ENCODE measurements around the gene ARIH2.

GRCh38 chr3:49023775-49024174, 105.1 kb downstream of the ARIH2 start:
- TF ChIP-seq CTCF (conservative IDR thresholded peaks at IDR 0.05; ENCODE audit: low read depth in 2 of 2) (no peak), ZNF331 (CRISPR knock-in tag; IDR thresholded peaks at IDR 0.05; ENCODE audit: low read depth) (no peak), ETS1 (IDR thresholded peaks at IDR 0.05) (no peak), EZH2 (IDR thresholded peaks at IDR 0.05; ENCODE audit: low read depth, unreplicated experiment) (no peak), POLR2AphosphoS5 (IDR thresholded peaks at IDR 0.05; ENCODE audit: low read depth) (no peak), EZH2phosphoT487 (IDR thresholded peaks at IDR 0.05; ENCODE audit: unreplicated experiment) (no peak), NANOG (IDR thresholded peaks at IDR 0.05; ENCODE audit: borderline replicate concordance) (no peak)
- TF ChIP-seq, protein P1, sequence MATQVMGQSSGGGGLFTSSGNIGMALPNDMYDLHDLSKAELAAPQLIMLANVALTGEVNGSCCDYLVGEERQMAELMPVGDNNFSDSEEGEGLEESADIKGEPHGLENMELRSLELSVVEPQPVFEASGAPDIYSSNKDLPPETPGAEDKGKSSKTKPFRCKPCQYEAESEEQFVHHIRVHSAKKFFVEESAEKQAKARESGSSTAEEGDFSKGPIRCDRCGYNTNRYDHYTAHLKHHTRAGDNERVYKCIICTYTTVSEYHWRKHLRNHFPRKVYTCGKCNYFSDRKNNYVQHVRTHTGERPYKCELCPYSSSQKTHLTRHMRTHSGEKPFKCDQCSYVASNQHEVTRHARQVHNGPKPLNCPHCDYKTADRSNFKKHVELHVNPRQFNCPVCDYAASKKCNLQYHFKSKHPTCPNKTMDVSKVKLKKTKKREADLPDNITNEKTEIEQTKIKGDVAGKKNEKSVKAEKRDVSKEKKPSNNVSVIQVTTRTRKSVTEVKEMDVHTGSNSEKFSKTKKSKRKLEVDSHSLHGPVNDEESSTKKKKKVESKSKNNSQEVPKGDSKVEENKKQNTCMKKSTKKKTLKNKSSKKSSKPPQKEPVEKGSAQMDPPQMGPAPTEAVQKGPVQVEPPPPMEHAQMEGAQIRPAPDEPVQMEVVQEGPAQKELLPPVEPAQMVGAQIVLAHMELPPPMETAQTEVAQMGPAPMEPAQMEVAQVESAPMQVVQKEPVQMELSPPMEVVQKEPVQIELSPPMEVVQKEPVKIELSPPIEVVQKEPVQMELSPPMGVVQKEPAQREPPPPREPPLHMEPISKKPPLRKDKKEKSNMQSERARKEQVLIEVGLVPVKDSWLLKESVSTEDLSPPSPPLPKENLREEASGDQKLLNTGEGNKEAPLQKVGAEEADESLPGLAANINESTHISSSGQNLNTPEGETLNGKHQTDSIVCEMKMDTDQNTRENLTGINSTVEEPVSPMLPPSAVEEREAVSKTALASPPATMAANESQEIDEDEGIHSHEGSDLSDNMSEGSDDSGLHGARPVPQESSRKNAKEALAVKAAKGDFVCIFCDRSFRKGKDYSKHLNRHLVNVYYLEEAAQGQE (IDR thresholded peaks at IDR 0.05; ENCODE audit: unreplicated experiment) = no peak
